ENCODE results near the gene COX14. TPM values are rescaled to one million over a fixed set of nuclear protein-coding genes. Genes with fewer than 3 reads are reported as not detected.

COX14 gene
- total and polyA plus RNA-seq, 4 donors: 31.2 to 85.3 (median 70.4) TPM

DNA sequence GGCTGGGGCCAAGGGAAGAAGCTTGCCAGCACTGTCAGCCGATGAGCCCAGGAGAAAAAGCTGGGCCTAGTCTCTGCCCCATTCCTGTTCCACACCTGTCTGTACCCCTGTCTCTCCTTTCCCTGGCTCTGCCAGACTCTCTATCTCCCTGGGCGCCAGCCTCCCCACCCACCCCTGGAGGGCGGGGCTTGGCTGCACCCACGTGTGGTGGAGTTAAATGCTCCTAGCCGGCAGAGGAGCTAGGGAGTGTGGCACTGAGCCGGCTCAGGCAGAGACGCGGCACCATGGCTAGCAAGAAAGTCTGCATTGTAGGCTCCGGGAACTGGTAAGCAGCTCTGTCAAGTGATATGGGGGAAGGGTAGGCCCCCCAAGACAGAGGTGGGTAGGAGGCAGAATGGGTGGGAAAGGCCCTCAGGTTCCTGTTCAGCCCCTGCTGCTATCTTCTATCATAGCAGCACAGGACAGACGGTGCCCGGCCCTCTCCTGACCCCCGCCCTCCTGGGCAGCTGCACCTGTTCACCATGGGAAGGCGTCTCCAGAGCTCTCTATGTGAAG is 8.2 kb upstream of the COX14 start, which contains the start of gene GPD1:
TSS of gene GPD1 (plus strand) at position 242 of the 555 bp plus-strand sequence. CDS start at position 285, 43 bp downstream.
- Histone ChIP-seq H3K27me3 (ENCODE audit: control insufficient read depth in 3 of 3, insufficient read depth in 3 of 3, low read length in 2 of 3) (no peaks in the 10 kb centered on the region), H3K9me3 (ENCODE audit: control insufficient read depth in 4 of 4, insufficient read depth in 3 of 4, low read length in 3 of 4) (no peaks in the 10 kb centered on the region), H3K9ac (ENCODE audit: insufficient read depth in 1 of 2, low read length in 2 of 2) (no peak within 1 kb of the TSS), H3K27ac (ENCODE audit: low read depth in 1 of 2, low read length in 1 of 2) (peak within 1 kb of the TSS in 1 of 2 donors; percentile 20), H3K36me3 (ENCODE audit: control insufficient read depth in 4 of 4, insufficient read depth in 4 of 4, low read length in 4 of 4) (peaks cover 8 to 17% (median 13%) of the 10 kb centered on the region in 4 donors), H3K4me1 (ENCODE audit: control insufficient read depth in 5 of 5, insufficient read depth in 5 of 5, low read length in 5 of 5) (peaks cover 0 to 9% (median 0%) of the 10 kb centered on the region in 5 donors), H3K4me3 (no peak within 1 kb of the TSS)
- DNase-seq (peak; percentile 29 to 52 (median 52)), ATAC-seq (ENCODE audit: insufficient read depth, low FRiP score) (peak; percentile 67)
- 32 to 57% methylated on average over 13 of the region's 13 CpGs for WGBS, 2 donors
- TF ChIP-seq, protein P1, sequence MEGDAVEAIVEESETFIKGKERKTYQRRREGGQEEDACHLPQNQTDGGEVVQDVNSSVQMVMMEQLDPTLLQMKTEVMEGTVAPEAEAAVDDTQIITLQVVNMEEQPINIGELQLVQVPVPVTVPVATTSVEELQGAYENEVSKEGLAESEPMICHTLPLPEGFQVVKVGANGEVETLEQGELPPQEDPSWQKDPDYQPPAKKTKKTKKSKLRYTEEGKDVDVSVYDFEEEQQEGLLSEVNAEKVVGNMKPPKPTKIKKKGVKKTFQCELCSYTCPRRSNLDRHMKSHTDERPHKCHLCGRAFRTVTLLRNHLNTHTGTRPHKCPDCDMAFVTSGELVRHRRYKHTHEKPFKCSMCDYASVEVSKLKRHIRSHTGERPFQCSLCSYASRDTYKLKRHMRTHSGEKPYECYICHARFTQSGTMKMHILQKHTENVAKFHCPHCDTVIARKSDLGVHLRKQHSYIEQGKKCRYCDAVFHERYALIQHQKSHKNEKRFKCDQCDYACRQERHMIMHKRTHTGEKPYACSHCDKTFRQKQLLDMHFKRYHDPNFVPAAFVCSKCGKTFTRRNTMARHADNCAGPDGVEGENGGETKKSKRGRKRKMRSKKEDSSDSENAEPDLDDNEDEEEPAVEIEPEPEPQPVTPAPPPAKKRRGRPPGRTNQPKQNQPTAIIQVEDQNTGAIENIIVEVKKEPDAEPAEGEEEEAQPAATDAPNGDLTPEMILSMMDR (IDR thresholded peaks at IDR 0.05; ENCODE audit: control extremely low read depth, extremely low read depth): no peak

DNA sequence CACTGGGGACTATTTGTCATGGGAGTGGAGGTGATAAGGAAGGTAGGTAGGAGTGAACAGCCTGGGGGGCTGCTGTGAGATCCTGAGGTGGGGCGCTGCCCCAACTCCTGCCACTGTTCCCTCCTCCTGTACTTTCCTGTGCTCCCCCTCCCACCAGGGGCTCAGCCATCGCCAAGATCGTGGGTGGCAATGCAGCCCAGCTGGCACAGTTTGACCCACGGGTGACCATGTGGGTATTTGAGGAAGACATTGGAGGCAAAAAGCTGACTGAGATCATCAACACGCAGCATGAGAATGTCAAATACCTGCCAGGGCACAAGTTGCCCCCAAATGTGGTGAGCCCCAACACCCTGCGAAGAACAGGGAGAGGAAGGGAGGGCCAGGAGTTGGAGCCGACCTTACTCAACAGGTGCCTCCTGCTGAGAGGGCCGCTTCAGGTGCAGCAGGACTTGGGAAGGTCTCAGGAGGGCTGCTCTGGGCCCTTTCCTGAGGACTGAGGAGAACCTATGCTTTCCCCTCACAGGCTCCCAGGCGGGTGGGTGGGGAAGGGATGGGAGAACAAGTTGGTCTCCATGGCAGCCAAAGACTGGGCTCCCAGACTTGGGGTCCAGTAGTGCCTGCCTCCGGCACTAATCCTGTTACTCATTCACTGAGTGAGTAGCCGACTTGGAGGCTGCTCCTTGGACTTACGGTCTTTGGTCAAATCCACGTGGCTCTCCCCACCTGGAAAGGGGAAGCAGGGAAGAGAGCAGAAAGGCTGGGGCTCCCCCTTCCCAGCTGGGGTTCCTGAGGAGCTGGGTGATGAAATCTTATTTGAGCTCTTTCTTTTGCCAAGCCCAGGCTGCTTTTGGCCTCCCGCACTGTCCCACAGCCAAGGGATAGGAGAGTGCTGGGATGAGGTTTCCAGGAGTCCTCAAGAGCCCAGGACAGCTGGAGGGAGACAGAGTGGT is 7.3 kb upstream of the COX14 start:
- WGBS, 2 donors: 69 to 75% methylated on average over 14 of the region's 14 CpGs
- no peak overlapping the region for H3K9ac ChIP-seq (ENCODE audit: insufficient read depth in 1 of 2, low read length in 2 of 2)
- TF ChIP-seq, protein P1 (IDR thresholded peaks at IDR 0.05; ENCODE audit: control extremely low read depth, extremely low read depth): no peak
- peaks cover 3 to 8% (median 5%) of the 10 kb centered on the region in 4 donors for H3K36me3 ChIP-seq (ENCODE audit: control insufficient read depth in 4 of 4, insufficient read depth in 4 of 4, low read length in 4 of 4)
- H3K27me3 ChIP-seq (ENCODE audit: control insufficient read depth in 3 of 3, insufficient read depth in 3 of 3, low read length in 2 of 3): no peaks in the 10 kb centered on the region
- no peaks in the 10 kb centered on the region for H3K9me3 ChIP-seq (ENCODE audit: control insufficient read depth in 4 of 4, insufficient read depth in 3 of 4, low read length in 3 of 4)
- H3K4me3 ChIP-seq: no peak overlapping the region
- peaks cover 0 to 9% (median 0%) of the 10 kb centered on the region in 5 donors for H3K4me1 ChIP-seq (ENCODE audit: control insufficient read depth in 5 of 5, insufficient read depth in 5 of 5, low read length in 5 of 5)
- H3K27ac ChIP-seq (ENCODE audit: low read depth in 1 of 2, low read length in 1 of 2): no peak overlapping the region
- DNase-seq (peak in 1 of 3 donors; percentile 59), ATAC-seq (ENCODE audit: insufficient read depth, low FRiP score) (no peak)

DNA sequence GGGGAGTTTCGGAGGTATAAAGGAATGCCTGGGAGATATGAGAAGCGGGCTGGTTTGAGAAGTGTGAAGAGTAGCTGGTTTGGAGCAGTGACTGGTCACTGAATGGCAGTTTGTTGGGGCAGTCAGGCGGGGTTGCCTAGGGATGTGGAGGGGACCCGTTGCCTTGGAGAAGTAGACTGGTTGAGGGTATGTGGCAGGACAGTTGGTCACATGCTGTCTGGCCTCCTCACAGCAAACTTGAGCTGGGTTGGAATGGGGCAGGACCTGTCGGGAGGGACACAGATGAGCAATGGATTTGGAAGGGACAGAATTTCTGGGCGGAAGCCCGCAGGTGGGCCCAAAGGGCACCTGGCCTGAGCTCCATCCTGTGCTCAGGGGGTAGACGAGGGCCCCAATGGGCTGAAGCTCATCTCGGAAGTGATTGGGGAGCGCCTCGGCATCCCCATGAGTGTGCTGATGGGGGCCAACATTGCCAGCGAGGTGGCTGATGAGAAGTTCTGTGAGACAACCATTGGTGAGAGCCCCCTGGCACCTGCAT is 6.1 kb upstream of the COX14 start:
- Histone ChIP-seq H3K4me3 (no peak overlapping the region), H3K4me1 (ENCODE audit: control insufficient read depth in 5 of 5, insufficient read depth in 5 of 5, low read length in 5 of 5) (peaks cover 0 to 13% (median 0%) of the 10 kb centered on the region in 5 donors), H3K27ac (ENCODE audit: low read depth in 1 of 2, low read length in 1 of 2) (no peak overlapping the region), H3K9me3 (ENCODE audit: control insufficient read depth in 4 of 4, insufficient read depth in 3 of 4, low read length in 3 of 4) (no peaks in the 10 kb centered on the region), H3K36me3 (ENCODE audit: control insufficient read depth in 4 of 4, insufficient read depth in 4 of 4, low read length in 4 of 4) (peaks cover 0 to 2% (median 0%) of the 10 kb centered on the region in 4 donors), H3K9ac (ENCODE audit: insufficient read depth in 1 of 2, low read length in 2 of 2) (no peak overlapping the region), H3K27me3 (ENCODE audit: control insufficient read depth in 3 of 3, insufficient read depth in 3 of 3, low read length in 2 of 3) (no peaks in the 10 kb centered on the region)
- DNase-seq: no peak
- WGBS, 2 donors: 95 to 97% methylated on average over 9 to 12 of the region's 12 CpGs
- ATAC-seq (ENCODE audit: insufficient read depth, low FRiP score): no peak
- TF ChIP-seq, protein P1 (IDR thresholded peaks at IDR 0.05; ENCODE audit: control extremely low read depth, extremely low read depth): no peak
